DOHH2 (cell line): Measurements from ENCODE around the gene UPK3A.

Experiments
- H3F3A ChIP-seq: fragments of 200-600 bp; sonication (generic), shearing (Covaris generic); 2 replicates; pipeline ENCODE4 v1.6.0; 2016; ENCODE audit warnings: antibody characterized with exemption, mild to moderate bottlenecking; ENCODE audit not compliant: control insufficient read depth, insufficient read depth
- H3K27ac ChIP-seq: fragments of 200-600 bp; sonication (generic); 2 replicates; pipeline ENCODE4 v1.5.1; 2014; ENCODE audit warnings: low read depth, mild to moderate bottlenecking, low read length, moderate library complexity
- H3K27me3 ChIP-seq: fragments of 200-600 bp; sonication (generic); 2 replicates; pipeline ENCODE4 v1.6.1; 2014; ENCODE audit warnings: mild to moderate bottlenecking, low read length, mixed read lengths; ENCODE audit not compliant: control insufficient read depth
- H3K36me3 ChIP-seq: fragments of 200-600 bp; sonication (generic); 2 replicates; pipeline ENCODE4 v1.6.1; 2014; ENCODE audit warnings: mild to moderate bottlenecking, low read length, moderate library complexity, mixed read lengths; ENCODE audit not compliant: control insufficient read depth
- H3K4me1 ChIP-seq: fragments of 200-600 bp; sonication (generic); 2 replicates; pipeline ENCODE4 v1.6.1; 2014; ENCODE audit warnings: mild to moderate bottlenecking, low read length, mixed read lengths; ENCODE audit not compliant: control insufficient read depth
- H3K4me2 ChIP-seq: fragments of 200-600 bp; sonication (generic); 2 replicates; pipeline ENCODE4 v1.6.0; 2014; ENCODE audit warnings: mild to moderate bottlenecking, low read length, moderate library complexity
- H3K4me3 ChIP-seq: fragments of 200-600 bp; sonication (generic); 2 replicates; pipeline ENCODE4 v1.5.1; 2014; ENCODE audit warnings: mild to moderate bottlenecking, low read length, mixed read lengths
- H3K79me2 ChIP-seq: fragments of 200-600 bp; sonication (generic); 2 replicates; pipeline ENCODE4 v1.6.1; 2014; ENCODE audit warnings: mild to moderate bottlenecking, low read length, mixed read lengths; ENCODE audit not compliant: control insufficient read depth
- H3K9me2 ChIP-seq: fragments of 200-600 bp; sonication (generic); replicated peaks from 2 replicates; pipeline ENCODE4 v1.6.1; 2014; ENCODE audit warnings: mild to moderate bottlenecking, low read length, mixed read lengths; ENCODE audit not compliant: control insufficient read depth
- H3K9me3 ChIP-seq: fragments of 200-600 bp; sonication (generic); 2 replicates; pipeline ENCODE4 v1.6.1; 2014; ENCODE audit warnings: antibody characterized with exemption, low read length, mixed read lengths; ENCODE audit not compliant: control insufficient read depth, insufficient read depth
- H4K20me1 ChIP-seq: fragments of 200-600 bp; sonication (generic); 2 replicates; pipeline ENCODE4 v1.6.0; 2014; ENCODE audit warnings: low read depth, mild to moderate bottlenecking, antibody characterized with exemption, low read length, moderate library complexity; ENCODE audit not compliant: control insufficient read depth, insufficient read depth
- CTCF ChIP-seq: fragments of 200-600 bp; sonication (generic); IDR thresholded peaks from one replicate; pipeline ENCODE4 v1.5.1; 2014; ENCODE audit warnings: antibody characterized with exemption, mild to moderate bottlenecking, low read depth, low read length; ENCODE audit not compliant: poor library complexity, severe bottlenecking
- EZH2phosphoT487 ChIP-seq: fragments of 200-600 bp; sonication (generic); IDR thresholded peaks from 2 replicates; pipeline ENCODE4 v1.6.1; 2017; ENCODE audit warnings: borderline replicate concordance, mild to moderate bottlenecking, antibody characterized with exemption, low read length, moderate library complexity, mixed read lengths

Gene UPK3A

GRCh38 chr22:45330548-45330947, 45.8 kb downstream of the UPK3A start:
- no peak overlapping the region for H3K27ac ChIP-seq
- no peak overlapping the region for H3K4me2 ChIP-seq
- H3K79me2 ChIP-seq: no peaks in the 10 kb centered on the region
- no peaks in the 10 kb centered on the region for H3K9me2 ChIP-seq
- no peaks in the 10 kb centered on the region for H3K27me3 ChIP-seq
- peaks cover 20% of the 10 kb centered on the region for H3K36me3 ChIP-seq
- H3F3A ChIP-seq: no peaks in the 10 kb centered on the region
- H3K4me3 ChIP-seq: no peak overlapping the region
- no peaks in the 10 kb centered on the region for H3K4me1 ChIP-seq
- TF ChIP-seq EZH2phosphoT487 (no peak), CTCF (no peak)
- H3K9me3 ChIP-seq: no peaks in the 10 kb centered on the region
- no peaks in the 10 kb centered on the region for H4K20me1 ChIP-seq

- TF ChIP-seq CTCF (no peak), EZH2phosphoT487 (no peak)
- Histone ChIP-seq H3K9me3 (no peaks in the 10 kb centered on the region), H3K4me1 (no peaks in the 10 kb centered on the region), H3K79me2 (no peaks in the 10 kb centered on the region), H3K27ac (no peak overlapping the region), H3K9me2 (no peaks in the 10 kb centered on the region), H4K20me1 (no peaks in the 10 kb centered on the region), H3F3A (no peaks in the 10 kb centered on the region), H3K4me2 (no peak overlapping the region), H3K4me3 (no peak overlapping the region), H3K27me3 (no peaks in the 10 kb centered on the region), H3K36me3 (peaks cover 20% of the 10 kb centered on the region)
Measured at GRCh38 chr22:45331486-45331885, 46.7 kb downstream of the UPK3A start.

GRCh38 chr22:45332001-45332400, 47.3 kb downstream of the UPK3A start:
- Histone ChIP-seq H3F3A (no peaks in the 10 kb centered on the region), H3K9me3 (no peaks in the 10 kb centered on the region), H3K9me2 (no peaks in the 10 kb centered on the region), H4K20me1 (no peaks in the 10 kb centered on the region), H3K36me3 (peaks cover 20% of the 10 kb centered on the region), H3K27ac (no peak overlapping the region), H3K27me3 (no peaks in the 10 kb centered on the region), H3K4me1 (no peaks in the 10 kb centered on the region), H3K4me3 (no peak overlapping the region), H3K4me2 (no peak overlapping the region), H3K79me2 (no peaks in the 10 kb centered on the region)
- no peak for TF ChIP-seq CTCF
- TF ChIP-seq EZH2phosphoT487: no peak

- TF ChIP-seq CTCF (no peak), EZH2phosphoT487 (no peak)
- H3K4me1 ChIP-seq: no peaks in the 10 kb centered on the region
- peaks cover 13% of the 10 kb centered on the region for H3K36me3 ChIP-seq
- no peak overlapping the region for H3K4me3 ChIP-seq
- H3K79me2 ChIP-seq: no peaks in the 10 kb centered on the region
- H3K9me2 ChIP-seq: no peaks in the 10 kb centered on the region
- H3K27ac ChIP-seq: no peak overlapping the region
- no peaks in the 10 kb centered on the region for H3K9me3 ChIP-seq
- H3F3A ChIP-seq: no peaks in the 10 kb centered on the region
- H4K20me1 ChIP-seq: no peaks in the 10 kb centered on the region
- no peaks in the 10 kb centered on the region for H3K27me3 ChIP-seq
- no peak overlapping the region for H3K4me2 ChIP-seq
Measured at GRCh38 chr22:45334068-45334467, 49.3 kb downstream of the UPK3A start.
